Heart left ventricle (tissue), 13 donors: ENCODE results near the gene TBL1X.

ENCODE experiments used
- CTCF ChIP-seq, 12 donors: fragments of 200-600 bp; sonication (generic) in 4 of 12; IDR thresholded peaks; one replicate each; pipeline versions ENCODE4 v1.5.0 to v1.8.0; 2018 to 2022; ENCODE audit warnings: antibody characterized with exemption in 12 of 12, mild to moderate bottlenecking in 5 of 12
- POLR2A ChIP-seq, 2 donors: fragments of 450-650 bp; IDR thresholded peaks; one replicate each; pipeline ENCODE4 v1.6.1; 2017; ENCODE audit warnings: antibody characterized with exemption in 2 of 2, mild to moderate bottlenecking in 2 of 2, moderate library complexity in 2 of 2
- donor health status: ischemic (EF 13 %, LVEDD 7.1; RV severe dilation, severe dysfunction).
- donor health status: DM: no; HTN: yes; CAD: no.
- donor health status: DM: no; HTN: no; CAD: no.
- donor health status: ischemic (EF 25% LVEDD 6.9; RV normal size, moderate dysfunction).
- donor health status: ischemic (EF 25% LVEDD 5.7; RV mildly dilated, moderate dysfunction).
- donor health status: ischemic (EF 35%, LVEDD 5.7; RV mildly dilated, moderate dysfunction).
- donor health status: nonischemic (EF 11% LVEDD 7.7; RV severe dilation, severe dysfunction).
- donor health status: DM: yes; HTN: yes; CAD: no.
- donor health status: PGD.
- donor health status: ischemic (EF 29% LVEDD 5.4; RV normal size, mild dysfunction).
- donor health status: nonischemic (EF 23%, LVEDD 6.1; RV moderate dilation, normal function).

- TF ChIP-seq CTCF (IDR thresholded peaks at IDR 0.05), result no peak
- no peak for TF ChIP-seq POLR2A (IDR thresholded peaks at IDR 0.05)
These were observed 2.4 kb upstream of the TBL1X start for GRCh38 chrX:9462456-9462855.
